Measurements from ENCODE around the gene MEFV. TPM values are rescaled to one million over a fixed set of nuclear protein-coding genes. Genes with fewer than 3 reads are reported as not detected.

MEFV gene
- total and polyA plus RNA-seq, 10 of the 15 experiments (the other 5 are each of a cell fraction or from before 2014, with no cell fraction given): 0.03 to 0.11 (median 0.09) TPM; not detected in 5

- Histone ChIP-seq H3K9ac (ENCODE audit: control insufficient read depth, insufficient read depth, low read length) (no peak overlapping the region), H3K27me3 (replicated peaks in 1 of 2; ENCODE audit: control insufficient read depth in 2 of 2, insufficient read depth in 2 of 2, low read length in 1 of 2) (no peaks in the 10 kb centered on the region; a peak in 1 of 4 replicates), H3K27ac (ENCODE audit: control insufficient read depth, insufficient read depth) (no peak overlapping the region), H4K20me1 (ENCODE audit: control insufficient read depth, insufficient read depth) (no peaks in the 10 kb centered on the region), H3K4me2 (ENCODE audit: control insufficient read depth, insufficient read depth) (no peak overlapping the region), H3K4me1 (ENCODE audit: control insufficient read depth, insufficient read depth, low read length) (no peaks in the 10 kb centered on the region), H3K79me2 (ENCODE audit: control insufficient read depth, insufficient read depth, low read length) (no peaks in the 10 kb centered on the region), H2AFZ (ENCODE audit: control insufficient read depth, low read depth, low read length) (no peak overlapping the region), H3K36me3 (ENCODE audit: control insufficient read depth in 2 of 2, insufficient read depth in 2 of 2, low read length in 1 of 2) (no peaks in the 10 kb centered on the region), H3K4me3 (no peak overlapping the region), H3K9me3 (replicated peaks; ENCODE audit: control insufficient read depth, insufficient read depth, low read length) (no peaks in the 10 kb centered on the region)
- no peak for FAIRE-seq
- RAD21 ChIA-PET (ENCODE audit: unreplicated experiment): no interaction called here
- no peak for ATAC-seq
- no TSS peak for BruUV-seq (replicated peaks)
- POLR2A ChIA-PET: no interaction called here
- SMC1A ChIA-PET (ENCODE audit: uncharacterized antibody, unreplicated experiment): no interaction called here
- CTCF ChIA-PET: no interaction called here
- WGBS (ENCODE audit: insufficient coverage, insufficient replicate concordance, low lambda C conversion rate, missing lambda C conversion rate): 53% methylated on average over 10 of the region's 10 CpGs
- DNase-seq (ENCODE audit: low read depth, low spot score): no peak
- TF ChIP-seq PAX8 (IDR thresholded peaks at IDR 0.05) (no peak), EP300 (IDR thresholded peaks at IDR 0.05; ENCODE audit: borderline replicate concordance in 1 of 2, control insufficient read depth in 1 of 2, low read depth in 2 of 2, low read length in 2 of 2) (no peak), ETV6 (conservative IDR thresholded peaks at IDR 0.05 in 1 of 2, IDR thresholded peaks at IDR 0.05 in 1 of 2; ENCODE audit: borderline replicate concordance in 1 of 2, low read depth in 1 of 2) (no peak), ZNF217 (IDR thresholded peaks at IDR 0.05) (no peak), PRDM15 (CRISPR knock-in tag; IDR thresholded peaks at IDR 0.05) (no peak), FOXK2 (IDR thresholded peaks at IDR 0.05) (no peak), IRF4 (IDR thresholded peaks at IDR 0.05; ENCODE audit: low read depth, low read length) (no peak), BACH1 (IDR thresholded peaks at IDR 0.05; ENCODE audit: borderline replicate concordance) (no peak), SREBF2 (IDR thresholded peaks at IDR 0.05; ENCODE audit: low read length) (no peak), BCLAF1 (IDR thresholded peaks at IDR 0.05) (no peak)
- in situ Hi-C loops (cut with MboI): no loop called here
- intact Hi-C loops (cut with micrococcal nuclease; ENCODE audit: unreplicated experiment): no loop called here
These were observed 9.6 kb downstream of the MEFV start for GRCh38 chr16:3246876-3247275.
